Endothelial cell of umbilical vein (primary cell): ENCODE measurements around the gene NUDT17. TPM values are rescaled to one million over a fixed set of nuclear protein-coding genes. Genes with fewer than 3 reads are reported as not detected.

ENCODE experiments used
- BruUV-seq: library from RNA; stranded (reverse); fragments of 400-500 nt; replicated peaks from 2 replicates; lab custom pipeline; 2021; lab: Mats Ljungman, UMichigan
- CTCF ChIA-PET: fragments of 300-600, 350-600 bp; sonication (Branson Sonifier 250); formaldehyde crosslinking; loops from one replicate; lab custom pipeline; 2021; ENCODE audit warnings: antibody characterized with exemption, inconsistent platforms; lab: Charles Lee
- POLR2A ChIA-PET: fragments of 300-600, 350-600 bp; sonication (Branson Sonifier 250); formaldehyde crosslinking; loops from one replicate; lab custom pipeline; 2021; ENCODE audit warnings: antibody characterized with exemption, inconsistent platforms; lab: Charles Lee
- DNase-seq: peaks from one replicate; pipeline ENCODE4 v3.0.0-alpha.2; 2011; ENCODE audit warnings: low read depth, low spot score
- FAIRE-seq: peaks from 2 replicates; lab custom pipeline; 2011; peaks lifted over from hg19 to GRCh38; lab: Jason Lieb, UNC
- H2AFZ ChIP-seq: 2 replicates; pipeline ENCODE4 v1.6.0; 2012; ENCODE audit warnings: low read depth, low read length, control low read depth, inconsistent platforms
- H3K27ac ChIP-seq: 2 replicates; pipeline ENCODE4 v1.5.1; 2011; ENCODE audit warnings: low read depth, mild to moderate bottlenecking, control low read depth, low read length, moderate library complexity; ENCODE audit not compliant: insufficient read depth
- H3K27me3 ChIP-seq, 2 experiments: 2 replicates each; pipeline versions ENCODE4 v1.6.0 to v1.6.1; 2011; ENCODE audit warnings: low read length in 2 of 2, mixed read lengths in 1 of 2; ENCODE audit not compliant: control insufficient read depth in 2 of 2, insufficient read depth in 2 of 2
- H3K36me3 ChIP-seq, 2 experiments: 2 replicates in 1 of 2; 3 replicates in 1 of 2; pipeline ENCODE4 v1.5.1; 2011; ENCODE audit warnings: low read length in 2 of 2, mild to moderate bottlenecking in 1 of 2, moderate library complexity in 1 of 2; ENCODE audit not compliant: control insufficient read depth in 2 of 2, insufficient read depth in 2 of 2; ENCODE audit errors: extremely low read depth in 1 of 2
- H3K4me1 ChIP-seq: 3 replicates; pipeline ENCODE4 v1.5.1; 2011; ENCODE audit warnings: mild to moderate bottlenecking, low read length; ENCODE audit not compliant: control insufficient read depth, insufficient read depth; ENCODE audit errors: extremely low read depth
- H3K4me2 ChIP-seq: 2 replicates; pipeline ENCODE4 v1.6.1; 2011; ENCODE audit warnings: low read length, control low read depth, mixed read lengths; ENCODE audit not compliant: insufficient read depth
- H3K4me3 ChIP-seq, 3 experiments: fragments of 200-600 bp in 1 of 3; sonication (generic), shearing (Covaris generic) in 1 of 3; replicated peaks in 1 of 3; 2 replicates each; pipeline ENCODE4 v1.5.1; 2011 to 2016; ENCODE audit warnings: control low read depth in 3 of 3, low read length in 3 of 3, mild to moderate bottlenecking in 2 of 3, inconsistent platforms in 1 of 3, low read depth in 1 of 3, moderate library complexity in 1 of 3; ENCODE audit not compliant: insufficient read depth in 1 of 3
- H3K79me2 ChIP-seq: 2 replicates; pipeline ENCODE4 v1.6.0; 2012; ENCODE audit warnings: low read length, inconsistent platforms; ENCODE audit not compliant: control insufficient read depth, insufficient read depth
- H3K9ac ChIP-seq: replicated peaks from 2 replicates; pipeline ENCODE3; 2011; ENCODE audit warnings: low read length, control low read depth; ENCODE audit not compliant: insufficient read depth; ENCODE audit errors: extremely low read depth
- H3K9me1 ChIP-seq: replicated peaks from 3 replicates; pipeline ENCODE4 v1.6.0; 2011; ENCODE audit warnings: mild to moderate bottlenecking, low read length; ENCODE audit not compliant: control insufficient read depth, insufficient read depth; ENCODE audit errors: extremely low read depth
- H3K9me3 ChIP-seq: replicated peaks from 2 replicates; pipeline ENCODE4 v1.5.1; 2012; ENCODE audit warnings: low read length, inconsistent platforms; ENCODE audit not compliant: control insufficient read depth, insufficient read depth
- H4K20me1 ChIP-seq: replicated peaks from 2 replicates; pipeline ENCODE3; 2011; ENCODE audit warnings: mild to moderate bottlenecking, low read length; ENCODE audit not compliant: control insufficient read depth, insufficient read depth; ENCODE audit errors: extremely low read depth
- GATA2 ChIP-seq: IDR thresholded peaks from 2 replicates; pipeline ENCODE4 v1.7.0; 2011; ENCODE audit warnings: low read depth, mild to moderate bottlenecking, moderate library complexity, mixed read lengths, low read length; ENCODE audit not compliant: insufficient read length, insufficient read depth
- MYC ChIP-seq: IDR thresholded peaks from one replicate; pipeline ENCODE4 v1.6.1; 2011; ENCODE audit warnings: mild to moderate bottlenecking, low read depth, low read length
- POLR2A ChIP-seq: IDR thresholded peaks from 2 replicates; pipeline ENCODE4 v1.6.1; 2012; ENCODE audit warnings: low read depth, mild to moderate bottlenecking, control low read depth, low read length
- dilution Hi-C: fragments of 300-500 bp; cut with MboI; formaldehyde crosslinking; loops from one replicate; pipeline ENCODE4 v1.15.0; 2019; ENCODE audit warnings: low sequenced_read_pairs; ENCODE audit not compliant: extremely low pct_ligation_motif_present
- intact Hi-C: fragments of 100-400 bp; cut with micrococcal nuclease; formaldehyde crosslinking; loops from one replicate; pipeline ENCODE4 v1.10.0; 2022
- polyA plus RNA-seq, 4 experiments: library from polyadenylated mRNA; depleted of rRNA in 3 of 4; stranded (reverse) in 3 of 4; unstranded in 1 of 4; fragments of >200 nt; gene quantifications; 2 replicates each; pipeline versions ENCODE4 v1.2.1 to v1.2.3, GENCODE V29; 2011 to 2012; ENCODE audit warnings: missing spikeins in 1 of 4
- total RNA-seq: library from RNA; stranded (reverse); gene quantifications from 2 replicates; pipeline ENCODE4 v1.2.3, GENCODE V29; 2021
- TF ChIP-seq, protein P1 (sequence below), 2 donors: IDR thresholded peaks; 1 replicate in 1 of 2; 2 replicates in 1 of 2; pipeline ENCODE4 v1.5.1; 2011; ENCODE audit warnings: low read length in 2 of 2, mild to moderate bottlenecking in 2 of 2, moderate library complexity in 2 of 2, control low read depth in 1 of 2, inconsistent platforms in 1 of 2, low read depth in 1 of 2; ENCODE audit not compliant: insufficient read depth in 1 of 2; ENCODE audit errors: extremely low read depth in 1 of 2

Gene NUDT17
- total and polyA plus RNA-seq, 2 donors (not counting 3 experiments of a cell fraction or from before 2014, with no cell fraction given), result 3.6 to 9.0 TPM

- H3K4me2 ChIP-seq, result peak overlapping the region; percentile 79
- dilution Hi-C loops, result no loop called here
- no peaks in the 10 kb centered on the region for H3K79me2 ChIP-seq
- H3K9me1 ChIP-seq, result no peaks in the 10 kb centered on the region
- CTCF ChIA-PET, result interaction anchor here (0.7 to 9.1 kb wide), 38 partner anchors 9 to 187 kb away, joined by 3 to 154 read pairs (median 8); partner anchors contain the start of genes ANKRD34A, ANKRD35, HJV and ITGA10
- peaks cover 21 to 30% of the 10 kb centered on the region in 2 experiments for H3K36me3 ChIP-seq
- H3K4me3 ChIP-seq, result peak overlapping the region; percentile 37 to 59 (median 58)
- FAIRE-seq, result peak; percentile 26
- peaks cover 22% of the 10 kb centered on the region for H3K4me1 ChIP-seq
- no peak overlapping the region for H3K27ac ChIP-seq
- no TSS peak for BruUV-seq
- intact Hi-C loops, result loop anchor here (2.0 kb wide), 2 partner anchors 14 to 48 kb away; partner anchors contain the start of gene PIAS3
- H3K9ac ChIP-seq, result peak overlapping the region; percentile 71
- no peak for DNase-seq
- H3K9me3 ChIP-seq, result no peaks in the 10 kb centered on the region
- TF ChIP-seq MYC, result no peak
- H3K27me3 ChIP-seq, result no peaks in the 10 kb centered on the region
- peak overlapping the region; percentile 69 for H2AFZ ChIP-seq
- H4K20me1 ChIP-seq, result no peaks in the 10 kb centered on the region
- POLR2A ChIA-PET, result interaction anchor here (0.6 to 3.0 kb wide), 2 partner anchors 14 to 205 kb away, joined by 3 to 13 read pairs; partner anchors contain the start of gene PIAS3
Observed at GRCh38 chr1:145845144-145845513, 301 bp upstream of the NUDT17 start.

DNA sequence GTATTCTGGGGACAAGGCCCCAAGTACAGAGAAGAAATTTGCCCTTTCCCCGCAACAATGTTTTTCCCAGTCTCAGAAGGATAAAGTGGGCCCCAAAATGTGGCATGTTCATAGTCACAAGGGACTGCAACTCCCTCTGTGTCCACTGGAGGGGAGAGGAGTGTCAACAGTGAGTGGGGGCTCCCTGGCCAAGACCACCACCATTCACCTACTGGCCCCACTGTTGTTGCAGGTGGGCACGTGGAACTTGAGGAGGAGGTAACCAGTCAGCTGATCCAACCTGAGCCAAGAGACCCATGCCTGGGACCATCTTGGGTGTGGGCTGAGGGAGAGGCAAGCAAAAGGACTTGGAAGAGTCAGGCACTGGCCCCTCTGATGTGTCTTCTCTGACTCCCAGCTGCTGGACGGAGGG, 777 bp downstream of the NUDT17 start:
- no peak for TF ChIP-seq POLR2A
- TF ChIP-seq GATA2, result no peak
- TF ChIP-seq, protein P1, sequence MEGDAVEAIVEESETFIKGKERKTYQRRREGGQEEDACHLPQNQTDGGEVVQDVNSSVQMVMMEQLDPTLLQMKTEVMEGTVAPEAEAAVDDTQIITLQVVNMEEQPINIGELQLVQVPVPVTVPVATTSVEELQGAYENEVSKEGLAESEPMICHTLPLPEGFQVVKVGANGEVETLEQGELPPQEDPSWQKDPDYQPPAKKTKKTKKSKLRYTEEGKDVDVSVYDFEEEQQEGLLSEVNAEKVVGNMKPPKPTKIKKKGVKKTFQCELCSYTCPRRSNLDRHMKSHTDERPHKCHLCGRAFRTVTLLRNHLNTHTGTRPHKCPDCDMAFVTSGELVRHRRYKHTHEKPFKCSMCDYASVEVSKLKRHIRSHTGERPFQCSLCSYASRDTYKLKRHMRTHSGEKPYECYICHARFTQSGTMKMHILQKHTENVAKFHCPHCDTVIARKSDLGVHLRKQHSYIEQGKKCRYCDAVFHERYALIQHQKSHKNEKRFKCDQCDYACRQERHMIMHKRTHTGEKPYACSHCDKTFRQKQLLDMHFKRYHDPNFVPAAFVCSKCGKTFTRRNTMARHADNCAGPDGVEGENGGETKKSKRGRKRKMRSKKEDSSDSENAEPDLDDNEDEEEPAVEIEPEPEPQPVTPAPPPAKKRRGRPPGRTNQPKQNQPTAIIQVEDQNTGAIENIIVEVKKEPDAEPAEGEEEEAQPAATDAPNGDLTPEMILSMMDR (IDR thresholded peaks at IDR 0.05; ENCODE audit: extremely low read depth in 1 of 2, insufficient read depth in 1 of 2, low read depth in 1 of 2, low read length in 2 of 2), result peak; percentile 54 to 63
- Histone ChIP-seq H3K4me3 (peak overlapping the region in 2 of 3 experiments; percentile 58 to 59), H3K27ac (peak overlapping the region; percentile 28), H3K79me2 (no peaks in the 10 kb centered on the region), H4K20me1 (no peaks in the 10 kb centered on the region), H3K4me1 (peaks cover 24% of the 10 kb centered on the region), H3K4me2 (peak overlapping the region; percentile 79), H3K9me3 (no peaks in the 10 kb centered on the region), H2AFZ (peak overlapping the region; percentile 69), H3K36me3 (peaks cover 18 to 32% of the 10 kb centered on the region in 2 experiments), H3K27me3 (no peaks in the 10 kb centered on the region), H3K9ac (peak overlapping the region; percentile 71), H3K9me1 (no peaks in the 10 kb centered on the region)
- peak; percentile 71 for FAIRE-seq
- CTCF ChIA-PET, result interaction anchor here (1.0 to 9.1 kb wide), 21 partner anchors 11 to 205 kb away, joined by 3 to 154 read pairs (median 13); partner anchors contain the start of genes ANKRD34A, ANKRD35, ITGA10 and LIX1L
- DNase-seq, result peak; percentile 46
- no TSS peak for BruUV-seq
- dilution Hi-C loops (no loop called here), intact Hi-C loops (loop anchor here (1.0 kb wide), 2 partner anchors 64 to 167 kb away; partner anchors contain the start of gene ITGA10)
- POLR2A ChIA-PET, result interaction anchor here (0.6 to 3.0 kb wide), 3 partner anchors 13 to 166 kb away, joined by 3 to 13 read pairs (median 7); partner anchors contain the start of genes PIAS3 and RBM8A
